Erythroblast (primary cell): Measurements from ENCODE around the gene ARHGAP11A.

Experiments used
- GATA1 ChIP-seq: IDR thresholded peaks from 2 replicates; pipeline ENCODE4 v1.6.1; 2011; ENCODE audit warnings: low read depth, mild to moderate bottlenecking, control low read depth, low read length, moderate library complexity
- POLR2A ChIP-seq: IDR thresholded peaks from 2 replicates; pipeline ENCODE4 v1.6.1; 2011; ENCODE audit warnings: mild to moderate bottlenecking, low read length

- TF ChIP-seq POLR2A (no peak), GATA1 (no peak)
Observed at GRCh38 chr15:32643907-32644445, 28.7 kb downstream of the ARHGAP11A start.
